OCI-LY1 (cell line): ENCODE measurements around the gene ACAA2.

Experiments used
- EZH2 ChIP-seq: fragments of 200-600 bp; sonication (generic), shearing (Covaris generic); IDR thresholded peaks from 2 replicates; pipeline ENCODE4 v1.8.0; 2017; ENCODE audit warnings: borderline replicate concordance, mixed run types, mild to moderate bottlenecking, antibody characterized with exemption, low read length, moderate library complexity, mixed read lengths
- TF ChIP-seq, protein P1 (sequence below): fragments of 200-600 bp; sonication (generic), shearing (Covaris generic); IDR thresholded peaks from 2 replicates; pipeline ENCODE4 v1.5.1; 2017; ENCODE audit warnings: mild to moderate bottlenecking, antibody characterized with exemption, low read length, moderate library complexity, mixed read lengths

- TF ChIP-seq, protein P1, sequence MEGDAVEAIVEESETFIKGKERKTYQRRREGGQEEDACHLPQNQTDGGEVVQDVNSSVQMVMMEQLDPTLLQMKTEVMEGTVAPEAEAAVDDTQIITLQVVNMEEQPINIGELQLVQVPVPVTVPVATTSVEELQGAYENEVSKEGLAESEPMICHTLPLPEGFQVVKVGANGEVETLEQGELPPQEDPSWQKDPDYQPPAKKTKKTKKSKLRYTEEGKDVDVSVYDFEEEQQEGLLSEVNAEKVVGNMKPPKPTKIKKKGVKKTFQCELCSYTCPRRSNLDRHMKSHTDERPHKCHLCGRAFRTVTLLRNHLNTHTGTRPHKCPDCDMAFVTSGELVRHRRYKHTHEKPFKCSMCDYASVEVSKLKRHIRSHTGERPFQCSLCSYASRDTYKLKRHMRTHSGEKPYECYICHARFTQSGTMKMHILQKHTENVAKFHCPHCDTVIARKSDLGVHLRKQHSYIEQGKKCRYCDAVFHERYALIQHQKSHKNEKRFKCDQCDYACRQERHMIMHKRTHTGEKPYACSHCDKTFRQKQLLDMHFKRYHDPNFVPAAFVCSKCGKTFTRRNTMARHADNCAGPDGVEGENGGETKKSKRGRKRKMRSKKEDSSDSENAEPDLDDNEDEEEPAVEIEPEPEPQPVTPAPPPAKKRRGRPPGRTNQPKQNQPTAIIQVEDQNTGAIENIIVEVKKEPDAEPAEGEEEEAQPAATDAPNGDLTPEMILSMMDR = no peak
- no peak for TF ChIP-seq EZH2
Measured at GRCh38 chr18:49788327-49788898, 24.9 kb downstream of the ACAA2 start.
